GM19193 (cell line): ENCODE measurements around the gene SLX4IP.

Source experiments
- POLR2A ChIP-seq: IDR thresholded peaks from 4 replicates; pipeline ENCODE4 v1.6.1; 2011; ENCODE audit not compliant: insufficient read depth, insufficient read length; ENCODE audit errors: extremely low read depth

Gene SLX4IP

DNA sequence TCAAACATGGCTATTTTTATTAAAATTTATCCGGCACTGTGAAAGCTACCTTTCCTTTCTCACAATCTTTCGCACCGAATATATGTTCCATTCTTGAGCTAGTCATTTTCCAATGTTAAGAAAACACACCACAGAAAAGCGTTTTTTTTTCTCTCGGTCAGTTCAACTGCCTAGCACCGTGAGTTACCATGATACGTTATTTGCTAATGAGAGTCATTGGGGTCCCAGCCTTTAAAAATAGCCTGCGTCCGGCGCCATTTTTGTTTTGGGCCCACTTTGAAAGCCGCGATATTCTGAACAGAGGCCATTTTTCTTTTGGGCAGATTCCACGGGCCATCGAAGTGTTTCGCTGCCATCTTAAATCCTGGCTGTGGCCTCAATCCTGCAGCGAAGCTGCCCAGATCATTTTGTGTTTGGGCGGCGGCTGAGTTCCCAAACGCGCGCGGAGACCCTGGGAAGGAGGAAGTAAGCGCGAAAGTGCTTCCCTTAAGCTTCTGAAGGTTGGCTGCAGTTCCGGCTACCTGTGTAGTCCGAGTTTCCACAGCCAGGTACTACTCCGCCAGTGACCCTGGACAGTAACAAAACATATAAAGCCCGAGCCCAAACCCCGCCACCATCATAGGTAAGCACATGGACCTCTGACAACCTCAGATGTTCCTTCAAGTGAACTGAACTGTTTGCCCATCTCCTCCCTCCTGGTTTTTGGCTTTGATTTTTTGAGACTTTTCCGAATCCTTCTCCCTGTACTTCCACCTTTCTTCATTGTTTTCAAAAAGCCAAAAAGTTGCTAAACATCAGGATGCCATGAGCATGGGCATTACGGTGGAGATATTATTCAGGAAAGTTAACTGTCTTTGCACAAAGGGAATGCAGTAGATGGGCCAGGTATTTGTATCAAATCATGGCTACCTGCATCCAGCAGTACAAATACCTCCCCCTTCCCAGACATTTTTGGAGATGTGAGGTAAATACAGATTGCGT, at the start of gene SLX4IP:
SLX4IP (plus strand) TSS at position 474 of the 981 bp plus-strand sequence. CDS start 22,900 bp downstream, outside the sequence.
- peak; percentile 80 for TF ChIP-seq POLR2A

DNA sequence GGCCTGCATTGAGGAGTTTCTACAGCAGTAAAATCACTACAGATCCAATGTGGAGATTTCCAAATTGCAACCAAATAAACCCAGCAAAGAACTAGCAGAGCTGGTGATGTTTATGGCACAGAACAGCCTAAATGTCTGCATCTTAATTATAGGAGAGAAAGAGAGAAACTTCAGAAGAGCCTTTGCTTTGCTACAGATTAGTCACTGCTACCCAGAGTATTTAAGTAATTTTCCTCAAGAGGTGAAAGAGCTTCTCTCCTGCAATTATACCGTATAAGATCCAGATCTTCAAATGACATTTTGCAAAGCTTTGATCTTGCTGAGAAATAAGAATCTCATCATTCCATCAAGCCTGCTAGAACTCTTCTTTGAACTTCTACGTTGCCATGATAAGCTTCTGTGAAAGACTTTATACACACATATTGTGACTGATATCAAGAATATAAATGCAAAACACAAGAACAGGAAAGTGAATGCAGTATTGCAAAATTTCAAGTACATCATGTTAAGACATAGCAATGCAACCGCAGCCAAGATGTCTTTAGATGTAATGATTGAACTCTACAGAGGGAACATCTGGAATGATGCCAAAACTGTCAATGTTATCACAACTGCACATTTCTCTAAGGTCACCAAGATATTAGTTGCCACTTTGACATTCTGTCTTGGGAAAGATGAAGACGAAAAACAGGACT, 49.1 kb upstream of the SLX4IP start:
- no peak for TF ChIP-seq POLR2A

DNA sequence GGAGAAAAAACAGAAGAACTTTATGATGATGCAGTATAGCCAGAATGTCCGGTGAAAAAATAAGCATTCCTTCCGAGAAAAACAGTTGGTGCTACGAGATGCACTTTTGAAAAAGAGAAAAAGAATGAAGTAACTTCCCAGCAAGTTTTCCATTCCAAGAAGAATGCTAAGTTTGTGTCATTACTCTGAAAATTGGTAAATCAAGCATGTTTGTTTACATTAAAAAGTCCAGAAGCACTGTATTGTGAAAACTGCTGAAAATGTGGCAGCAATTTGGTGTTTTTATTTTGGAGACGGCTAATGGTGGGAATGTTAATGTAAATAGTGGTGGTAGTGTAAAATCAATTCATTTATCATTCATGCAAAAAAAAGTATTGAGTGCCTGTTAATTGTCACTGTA, 47.4 kb upstream of the SLX4IP start:
- no peak for TF ChIP-seq POLR2A

DNA sequence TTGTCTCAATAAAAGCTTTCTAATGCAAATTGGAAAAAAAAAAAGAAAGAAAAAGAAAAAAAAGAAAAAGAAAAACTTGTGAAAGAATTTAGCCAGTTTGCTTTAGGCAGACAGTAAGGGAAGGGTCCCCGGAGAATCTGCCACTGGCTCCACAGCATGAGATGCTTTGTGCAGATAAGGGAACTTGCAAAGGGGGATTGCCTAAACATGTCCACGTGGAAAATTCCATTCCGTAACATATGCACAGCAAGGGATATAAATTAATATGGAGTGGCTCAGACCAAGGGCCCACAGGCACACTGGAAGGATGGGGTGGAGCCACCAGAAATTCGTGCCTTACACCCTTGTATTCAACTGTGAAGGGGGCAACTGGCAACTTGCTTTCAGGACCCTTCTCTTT, 46.5 kb upstream of the SLX4IP start:
- TF ChIP-seq POLR2A = no peak

DNA sequence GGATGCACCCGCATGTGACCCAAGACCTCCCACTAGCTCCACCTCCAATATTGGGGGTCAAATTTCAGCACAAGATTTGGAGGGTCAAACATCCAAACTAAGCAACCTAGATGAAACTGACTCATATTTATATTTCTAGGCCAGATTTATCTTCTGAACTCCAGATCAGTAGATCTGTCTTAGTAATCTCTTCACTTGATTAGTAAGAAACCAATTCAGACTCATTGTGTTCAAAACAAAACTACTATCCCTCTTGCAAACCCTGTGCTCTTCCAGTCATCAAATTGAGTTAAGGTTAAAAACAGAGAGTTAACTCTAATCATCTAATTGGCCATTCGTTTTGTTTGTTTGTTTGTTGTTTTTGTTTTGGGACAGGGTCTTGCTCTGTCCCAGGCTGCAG, 44.4 kb upstream of the SLX4IP start:
- TF ChIP-seq POLR2A = no peak

DNA sequence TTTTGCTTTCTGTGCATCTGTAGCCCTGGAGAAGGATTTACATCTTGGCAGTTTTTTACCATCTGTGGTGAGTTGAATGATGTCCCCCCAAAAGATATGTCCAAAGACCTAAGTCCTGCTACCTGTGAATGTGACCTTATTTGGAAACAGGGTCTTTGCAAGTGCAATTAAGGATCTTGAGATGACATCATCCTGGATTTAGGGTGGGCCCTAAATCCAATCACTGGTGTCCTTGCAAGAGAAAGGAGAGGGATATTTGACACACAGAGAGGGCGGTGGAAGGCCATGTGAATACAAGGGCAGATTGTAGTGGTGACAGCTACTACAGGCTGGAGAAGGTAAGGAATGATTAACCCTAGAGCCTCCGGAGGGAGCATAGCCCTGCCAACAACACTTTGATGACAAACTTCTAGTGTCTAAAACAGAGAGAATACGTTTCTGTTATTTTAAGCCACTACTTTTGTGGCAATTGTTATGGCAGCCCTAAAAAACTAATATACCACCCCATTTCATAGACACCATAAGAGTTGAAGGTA, 36.2 kb upstream of the SLX4IP start:
- no peak for TF ChIP-seq POLR2A

DNA sequence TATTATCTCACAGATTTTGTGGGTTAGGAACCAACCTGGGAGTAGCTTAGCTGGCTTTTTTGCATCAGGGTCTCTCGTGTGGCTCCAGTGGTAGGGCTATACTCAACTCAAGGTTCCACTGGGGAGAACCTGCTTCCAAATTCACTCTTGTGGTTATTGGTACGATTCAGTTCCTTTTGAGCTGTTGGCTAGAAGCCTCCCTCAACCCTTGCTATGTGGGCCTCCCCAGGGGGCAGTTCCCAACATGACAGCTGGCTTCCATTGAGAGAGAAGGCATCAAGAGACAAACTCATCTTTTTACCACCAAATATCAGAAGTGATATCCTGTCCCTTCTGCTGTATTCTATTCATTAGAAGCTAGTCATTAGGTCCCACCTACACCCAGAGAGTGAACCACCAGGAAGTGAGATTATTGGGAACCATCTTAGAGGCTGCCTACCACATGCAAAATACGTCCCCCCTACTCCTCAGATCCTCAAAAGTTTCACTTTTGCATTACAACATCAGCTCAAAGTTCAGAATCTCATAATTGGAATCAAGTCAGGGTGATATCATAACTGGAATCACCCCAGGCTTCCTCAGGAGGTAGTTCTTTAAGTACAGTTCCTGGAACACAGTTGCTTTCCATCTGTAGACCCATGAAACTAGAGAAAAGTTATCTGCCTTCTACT, 32.0 kb upstream of the SLX4IP start:
- no peak for TF ChIP-seq POLR2A

DNA sequence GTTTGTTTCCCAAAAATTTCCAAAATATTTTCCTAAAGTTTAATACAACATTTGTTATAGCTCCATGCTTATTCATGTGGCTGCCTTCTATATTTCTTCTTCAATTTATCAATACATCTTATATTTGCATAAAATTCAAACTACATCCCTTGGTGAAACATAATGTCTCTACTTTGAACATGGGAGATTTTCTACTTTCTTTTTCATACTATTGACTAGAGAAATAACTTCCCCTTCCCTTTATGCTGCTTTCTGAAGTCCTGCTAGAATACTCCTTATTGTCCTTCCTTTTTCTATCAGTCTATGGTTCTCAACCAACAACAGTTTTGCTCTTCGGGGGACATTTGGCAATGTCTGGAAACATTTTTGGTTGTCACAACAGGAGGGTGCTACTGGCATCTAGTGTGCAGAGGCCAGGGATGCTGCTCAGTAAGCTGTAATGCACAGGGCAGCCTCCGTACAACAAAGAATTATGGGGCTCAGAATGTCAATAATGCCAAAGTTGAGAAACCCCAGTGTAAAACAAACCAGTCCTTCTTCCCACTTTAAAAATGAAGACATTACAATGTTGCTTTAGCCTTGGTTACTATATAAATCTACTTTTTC, 31.0 kb upstream of the SLX4IP start:
- TF ChIP-seq POLR2A = no peak

DNA sequence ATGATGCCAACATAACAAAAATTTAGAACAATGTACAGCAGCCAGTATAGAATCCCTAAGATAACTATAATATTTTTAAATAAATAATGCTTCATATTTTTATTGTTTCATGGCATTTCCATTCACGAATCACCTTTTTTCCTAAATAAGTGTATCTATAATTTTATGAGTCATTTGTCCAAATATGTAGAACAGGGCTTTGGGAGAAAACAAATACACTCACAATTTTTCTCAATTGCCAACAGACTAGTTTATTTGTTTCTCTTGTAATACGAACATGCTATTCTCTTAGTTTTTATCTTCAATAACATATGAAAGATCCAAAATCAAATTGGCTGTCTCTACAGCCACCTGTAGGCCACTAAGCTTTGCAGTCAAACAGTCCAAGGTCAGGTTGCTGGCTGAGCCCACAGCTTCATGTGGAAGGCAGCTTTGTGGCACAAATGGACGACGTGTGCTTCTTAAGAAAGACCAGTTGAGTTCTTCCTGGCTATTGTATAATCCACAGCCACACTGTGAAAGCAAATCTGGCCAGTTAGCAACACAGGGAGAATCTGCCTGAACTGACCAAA, 30.1 kb upstream of the SLX4IP start:
- no peak for TF ChIP-seq POLR2A

DNA sequence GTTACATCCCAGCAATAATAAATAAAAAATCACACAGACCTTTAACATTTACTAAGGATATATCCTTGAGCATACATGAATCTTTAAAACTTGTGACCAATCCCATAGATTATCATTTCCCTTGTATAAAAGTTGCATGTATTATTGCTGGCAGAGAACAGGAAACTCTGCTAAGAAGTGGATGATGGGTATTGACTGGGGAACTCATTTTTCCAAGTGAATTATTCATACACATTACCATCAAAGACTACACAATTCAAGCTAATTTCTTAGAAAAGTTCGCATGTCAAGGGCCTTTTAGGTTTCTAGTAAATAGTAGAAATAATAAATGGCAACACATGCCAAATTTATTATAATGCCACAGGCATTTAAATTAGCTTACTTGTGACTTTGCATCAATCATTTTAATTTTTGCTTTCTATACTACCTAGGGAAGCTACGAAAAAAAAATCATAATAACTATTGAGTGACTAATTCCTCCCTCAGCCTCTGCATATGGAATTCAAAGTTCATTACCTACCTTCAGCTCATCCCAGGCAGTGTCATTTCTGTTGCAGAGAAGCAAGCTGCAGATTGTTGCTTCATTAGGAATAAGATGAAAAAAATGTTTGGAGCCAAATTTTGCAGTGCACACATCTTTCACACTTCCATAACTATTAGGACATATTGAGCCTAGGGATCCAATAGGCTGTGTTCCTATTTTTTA, 26.8 kb upstream of the SLX4IP start:
- no peak for TF ChIP-seq POLR2A

DNA sequence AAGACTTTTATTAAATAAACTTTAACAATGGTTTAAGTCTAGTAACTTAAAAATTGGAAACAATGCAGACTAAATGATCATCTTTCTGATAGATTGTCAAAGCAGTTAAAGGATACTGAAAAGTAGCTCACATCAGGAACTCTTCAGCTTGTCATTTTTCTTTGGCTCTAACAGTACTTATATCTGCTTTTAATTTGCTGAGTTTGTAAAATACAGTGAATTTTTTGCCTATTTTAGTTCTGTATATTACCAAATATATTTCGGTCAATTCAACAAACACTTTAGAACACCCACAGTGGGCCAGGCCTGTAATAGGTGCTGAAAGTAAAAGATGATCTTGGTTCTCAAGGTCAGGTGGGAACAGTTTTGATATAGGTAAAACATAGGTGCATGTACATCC, 23.4 kb upstream of the SLX4IP start:
- TF ChIP-seq POLR2A = no peak

DNA sequence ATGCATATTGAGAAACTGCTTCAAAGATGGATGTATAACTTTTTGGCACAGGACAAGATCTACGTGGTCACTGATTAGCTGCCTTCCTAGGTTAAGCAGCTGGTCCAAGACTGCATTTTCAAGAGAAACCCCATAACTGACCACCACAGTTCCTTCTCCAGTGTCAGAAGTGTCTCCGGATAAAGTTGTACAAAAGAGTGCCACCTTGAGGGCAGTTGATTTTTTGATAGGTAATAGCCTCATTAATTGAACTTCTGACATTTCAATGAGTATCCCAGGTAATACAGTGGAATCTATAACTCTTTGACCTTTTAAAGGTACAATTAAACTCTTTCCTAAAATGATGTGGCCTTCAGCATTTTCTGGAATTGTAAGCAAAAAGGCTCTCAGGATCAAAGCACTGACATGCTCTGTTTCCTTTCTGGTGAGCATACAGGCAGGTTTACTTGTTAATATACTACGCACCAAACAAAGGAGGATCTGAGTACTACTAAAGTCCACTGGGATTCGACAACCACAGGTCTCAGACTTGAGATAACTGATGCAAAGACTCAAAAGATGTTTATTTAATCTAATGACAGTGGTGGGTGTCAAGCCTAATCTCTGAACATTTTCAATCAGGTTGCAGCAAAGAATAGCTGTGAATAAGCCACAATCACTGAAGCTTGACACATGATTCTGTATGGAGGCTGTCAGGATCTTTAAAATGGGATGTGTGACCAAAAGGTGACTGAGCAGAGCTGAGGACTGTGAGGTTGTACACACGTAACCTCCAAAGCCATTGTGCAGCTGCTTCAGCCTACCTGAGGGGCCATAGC, 22.3 kb upstream of the SLX4IP start:
- TF ChIP-seq POLR2A = no peak

DNA sequence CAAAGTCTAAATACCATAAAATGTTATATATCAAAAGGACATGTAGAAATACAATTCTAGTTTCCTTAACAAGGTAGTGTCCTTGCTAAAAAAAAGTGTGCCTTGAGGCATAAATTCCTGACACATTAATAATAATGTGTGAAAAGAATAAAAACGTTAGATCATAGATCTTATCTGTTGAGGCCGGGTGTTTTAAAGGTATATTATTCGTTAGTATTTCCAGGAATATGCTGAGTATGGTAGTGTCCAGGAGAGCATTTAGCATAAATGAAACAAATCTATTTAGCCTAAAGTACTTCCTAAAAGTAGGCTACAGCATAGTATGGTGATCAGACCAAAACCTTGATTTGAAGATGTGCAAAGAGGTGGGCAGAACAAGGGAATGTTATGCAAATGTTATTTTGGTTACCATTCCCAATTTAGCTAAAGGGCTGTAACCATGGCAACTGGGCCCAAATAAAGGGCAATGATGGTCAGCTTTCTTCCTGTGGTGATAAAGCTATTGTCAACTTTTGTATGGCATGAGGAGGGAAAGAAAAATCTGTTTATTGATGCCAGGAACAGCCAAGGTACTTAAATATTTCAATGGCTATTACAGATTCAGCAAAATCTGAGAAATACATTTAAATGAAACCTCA, 20.0 kb upstream of the SLX4IP start:
- no peak for TF ChIP-seq POLR2A

DNA sequence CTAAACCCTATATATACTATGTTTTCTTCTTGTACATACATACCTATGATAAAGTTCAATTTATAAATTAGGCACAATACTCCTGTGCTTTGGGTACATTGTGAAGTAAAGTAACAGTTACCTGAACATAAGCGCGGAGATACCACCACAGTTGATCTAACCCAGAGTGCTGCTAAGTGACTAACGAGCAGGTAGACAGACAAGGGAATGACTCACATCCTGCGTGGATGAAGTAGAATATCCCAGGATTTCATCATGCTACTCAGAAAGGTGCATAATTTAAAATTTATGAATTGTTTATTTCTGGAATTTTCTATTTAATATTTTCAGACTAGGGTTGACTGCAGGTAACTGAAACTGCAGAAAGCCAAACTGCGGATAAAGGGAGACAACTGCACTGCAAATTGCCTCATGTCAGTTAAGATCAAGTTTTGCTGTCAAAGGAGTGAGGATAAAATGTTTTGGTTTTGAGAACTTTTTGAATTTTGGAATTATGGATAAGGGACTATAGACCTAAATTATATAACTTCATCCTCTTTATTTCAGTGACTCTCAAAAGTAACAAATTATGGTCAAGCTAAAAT, 15.5 kb upstream of the SLX4IP start:
- TF ChIP-seq POLR2A = no peak
